Measurements from ENCODE around the gene LRRC63.

- TF ChIP-seq POLR2A (IDR thresholded peaks at IDR 0.05) (no peak), CTCF (IDR thresholded peaks at IDR 0.05) (no peak), POLR2AphosphoS5 (IDR thresholded peaks at IDR 0.05) (no peak)
Observed at GRCh38 chr13:46183018-46183946, 28.4 kb upstream of the LRRC63 start.

Data from upper lobe of left lung (tissue), 4 donors.